ENCODE results near the gene TBC1D14.

Gene TBC1D14

GRCh38 chr4:7023486-7023885 lies 113.9 kb downstream of the TBC1D14 start (continued):
- TF ChIP-seq PATZ1 (CRISPR knock-in tag; IDR thresholded peaks at IDR 0.05; ENCODE audit: borderline replicate concordance) = no peak

DNA sequence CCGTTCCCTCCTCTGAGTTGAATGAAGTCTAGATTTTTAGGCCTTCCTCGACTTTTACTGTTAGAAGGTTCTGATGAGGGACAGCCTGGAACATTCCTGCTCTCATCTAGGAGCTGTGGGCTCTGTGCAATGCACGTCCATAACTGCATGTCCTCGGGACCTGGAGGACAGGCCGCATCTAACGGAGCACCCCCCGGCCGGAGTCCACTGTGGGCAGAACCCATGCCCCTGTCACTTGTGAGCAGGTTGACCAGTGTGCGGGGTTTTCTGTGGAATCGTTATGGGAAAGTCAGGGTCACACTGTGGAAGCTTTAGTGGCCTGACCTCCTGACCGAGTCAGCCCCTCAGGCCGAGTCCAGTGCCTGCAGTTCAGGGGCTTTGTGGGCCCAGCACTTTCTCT lies 114.3 kb downstream of the TBC1D14 start:
- TF ChIP-seq TCF4 (CRISPR knock-in tag; IDR thresholded peaks at IDR 0.05; ENCODE audit: borderline replicate concordance) (no peak), PPARA (CRISPR knock-in tag; IDR thresholded peaks at IDR 0.05; ENCODE audit: borderline replicate concordance) (no peak), ZNF565 (CRISPR knock-in tag; conservative IDR thresholded peaks at IDR 0.05; ENCODE audit: low read depth) (no peak), RARB (CRISPR knock-in tag; IDR thresholded peaks at IDR 0.05) (no peak), ESRRG (CRISPR knock-in tag; IDR thresholded peaks at IDR 0.05) (no peak), SNAI2 (CRISPR knock-in tag; IDR thresholded peaks at IDR 0.05) (no peak), TOX (CRISPR knock-in tag; IDR thresholded peaks at IDR 0.05; ENCODE audit: borderline replicate concordance) (no peak), ZNF70 (CRISPR knock-in tag; IDR thresholded peaks at IDR 0.05) (no peak), ZFP3 (CRISPR knock-in tag; IDR thresholded peaks at IDR 0.05) (no peak), ZFP30 (CRISPR knock-in tag; IDR thresholded peaks at IDR 0.05) (no peak)
- TF ChIP-seq, protein P1, sequence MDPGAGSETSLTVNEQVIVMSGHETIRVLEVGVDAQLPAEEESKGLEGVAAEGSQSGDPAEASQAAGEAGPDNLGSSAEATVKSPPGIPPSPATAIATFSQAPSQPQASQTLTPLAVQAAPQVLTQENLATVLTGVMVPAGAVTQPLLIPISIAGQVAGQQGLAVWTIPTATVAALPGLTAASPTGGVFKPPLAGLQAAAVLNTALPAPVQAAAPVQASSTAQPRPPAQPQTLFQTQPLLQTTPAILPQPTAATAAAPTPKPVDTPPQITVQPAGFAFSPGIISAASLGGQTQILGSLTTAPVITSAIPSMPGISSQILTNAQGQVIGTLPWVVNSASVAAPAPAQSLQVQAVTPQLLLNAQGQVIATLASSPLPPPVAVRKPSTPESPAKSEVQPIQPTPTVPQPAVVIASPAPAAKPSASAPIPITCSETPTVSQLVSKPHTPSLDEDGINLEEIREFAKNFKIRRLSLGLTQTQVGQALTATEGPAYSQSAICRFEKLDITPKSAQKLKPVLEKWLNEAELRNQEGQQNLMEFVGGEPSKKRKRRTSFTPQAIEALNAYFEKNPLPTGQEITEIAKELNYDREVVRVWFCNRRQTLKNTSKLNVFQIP (CRISPR knock-in tag; IDR thresholded peaks at IDR 0.05; ENCODE audit: borderline replicate concordance, low read depth) = no peak
- no peak for ATAC-seq

DNA sequence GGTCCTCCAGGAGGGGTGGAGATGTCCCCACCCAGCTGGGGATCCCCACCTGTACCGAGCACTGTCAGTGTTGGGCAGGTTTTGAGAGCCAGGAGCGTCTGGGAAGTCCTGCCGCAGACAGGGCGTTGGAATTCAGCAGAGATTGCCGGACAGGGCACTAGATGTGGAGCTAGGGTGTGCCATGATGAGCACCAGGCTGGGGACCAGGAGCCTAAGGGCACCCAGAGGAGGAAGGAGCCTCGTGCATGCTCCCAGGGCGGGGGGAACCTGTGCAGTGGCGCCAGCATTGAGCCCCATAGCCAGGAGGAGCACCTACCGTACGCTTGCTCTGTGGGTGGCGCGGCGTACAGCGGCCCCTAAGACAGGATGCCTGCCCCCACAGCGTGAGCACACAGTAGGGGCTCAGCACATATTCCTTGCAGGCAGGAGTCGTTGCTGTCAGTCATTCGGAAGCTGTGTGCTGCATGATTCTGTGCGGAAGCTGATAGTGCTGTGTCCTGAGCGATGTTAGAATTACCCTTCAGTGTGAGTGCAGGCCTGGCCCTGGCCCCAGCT lies 114.8 kb downstream of the TBC1D14 start:
- ATAC-seq = no peak
- TF ChIP-seq ISL1 (CRISPR knock-in tag; IDR thresholded peaks at IDR 0.05) = no peak
- TF ChIP-seq PATZ1 (CRISPR knock-in tag; IDR thresholded peaks at IDR 0.05; ENCODE audit: borderline replicate concordance) = no peak
- no peak for TF ChIP-seq PPARA (CRISPR knock-in tag; IDR thresholded peaks at IDR 0.05; ENCODE audit: borderline replicate concordance)
- TF ChIP-seq, protein P2, sequence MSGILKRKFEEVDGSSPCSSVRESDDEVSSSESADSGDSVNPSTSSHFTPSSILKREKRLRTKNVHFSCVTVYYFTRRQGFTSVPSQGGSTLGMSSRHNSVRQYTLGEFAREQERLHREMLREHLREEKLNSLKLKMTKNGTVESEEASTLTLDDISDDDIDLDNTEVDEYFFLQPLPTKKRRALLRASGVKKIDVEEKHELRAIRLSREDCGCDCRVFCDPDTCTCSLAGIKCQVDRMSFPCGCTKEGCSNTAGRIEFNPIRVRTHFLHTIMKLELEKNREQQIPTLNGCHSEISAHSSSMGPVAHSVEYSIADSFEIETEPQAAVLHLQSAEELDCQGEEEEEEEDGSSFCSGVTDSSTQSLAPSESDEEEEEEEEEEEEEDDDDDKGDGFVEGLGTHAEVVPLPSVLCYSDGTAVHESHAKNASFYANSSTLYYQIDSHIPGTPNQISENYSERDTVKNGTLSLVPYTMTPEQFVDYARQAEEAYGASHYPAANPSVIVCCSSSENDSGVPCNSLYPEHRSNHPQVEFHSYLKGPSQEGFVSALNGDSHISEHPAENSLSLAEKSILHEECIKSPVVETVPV (CRISPR knock-in tag; IDR thresholded peaks at IDR 0.05) = no peak
- TF ChIP-seq BACH2 (CRISPR knock-in tag; IDR thresholded peaks at IDR 0.05; ENCODE audit: borderline replicate concordance) = no peak
- no peak for TF ChIP-seq ZFP3 (CRISPR knock-in tag; IDR thresholded peaks at IDR 0.05)
- no peak for TF ChIP-seq CSDC2 (CRISPR knock-in tag; IDR thresholded peaks at IDR 0.05)
- no peak for TF ChIP-seq ESRRG (CRISPR knock-in tag; IDR thresholded peaks at IDR 0.05)
- TF ChIP-seq, protein P3, sequence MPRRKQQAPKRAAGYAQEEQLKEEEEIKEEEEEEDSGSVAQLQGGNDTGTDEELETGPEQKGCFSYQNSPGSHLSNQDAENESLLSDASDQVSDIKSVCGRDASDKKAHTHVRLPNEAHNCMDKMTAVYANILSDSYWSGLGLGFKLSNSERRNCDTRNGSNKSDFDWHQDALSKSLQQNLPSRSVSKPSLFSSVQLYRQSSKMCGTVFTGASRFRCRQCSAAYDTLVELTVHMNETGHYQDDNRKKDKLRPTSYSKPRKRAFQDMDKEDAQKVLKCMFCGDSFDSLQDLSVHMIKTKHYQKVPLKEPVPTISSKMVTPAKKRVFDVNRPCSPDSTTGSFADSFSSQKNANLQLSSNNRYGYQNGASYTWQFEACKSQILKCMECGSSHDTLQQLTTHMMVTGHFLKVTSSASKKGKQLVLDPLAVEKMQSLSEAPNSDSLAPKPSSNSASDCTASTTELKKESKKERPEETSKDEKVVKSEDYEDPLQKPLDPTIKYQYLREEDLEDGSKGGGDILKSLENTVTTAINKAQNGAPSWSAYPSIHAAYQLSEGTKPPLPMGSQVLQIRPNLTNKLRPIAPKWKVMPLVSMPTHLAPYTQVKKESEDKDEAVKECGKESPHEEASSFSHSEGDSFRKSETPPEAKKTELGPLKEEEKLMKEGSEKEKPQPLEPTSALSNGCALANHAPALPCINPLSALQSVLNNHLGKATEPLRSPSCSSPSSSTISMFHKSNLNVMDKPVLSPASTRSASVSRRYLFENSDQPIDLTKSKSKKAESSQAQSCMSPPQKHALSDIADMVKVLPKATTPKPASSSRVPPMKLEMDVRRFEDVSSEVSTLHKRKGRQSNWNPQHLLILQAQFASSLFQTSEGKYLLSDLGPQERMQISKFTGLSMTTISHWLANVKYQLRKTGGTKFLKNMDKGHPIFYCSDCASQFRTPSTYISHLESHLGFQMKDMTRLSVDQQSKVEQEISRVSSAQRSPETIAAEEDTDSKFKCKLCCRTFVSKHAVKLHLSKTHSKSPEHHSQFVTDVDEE (CRISPR knock-in tag; IDR thresholded peaks at IDR 0.05) = no peak
- TF ChIP-seq TOX (CRISPR knock-in tag; IDR thresholded peaks at IDR 0.05; ENCODE audit: borderline replicate concordance) = no peak
- TF ChIP-seq OSR1 (CRISPR knock-in tag; IDR thresholded peaks at IDR 0.05) = no peak
- TF ChIP-seq GLIS3 (CRISPR knock-in tag; IDR thresholded peaks at IDR 0.05) = no peak
- TF ChIP-seq, protein P4, sequence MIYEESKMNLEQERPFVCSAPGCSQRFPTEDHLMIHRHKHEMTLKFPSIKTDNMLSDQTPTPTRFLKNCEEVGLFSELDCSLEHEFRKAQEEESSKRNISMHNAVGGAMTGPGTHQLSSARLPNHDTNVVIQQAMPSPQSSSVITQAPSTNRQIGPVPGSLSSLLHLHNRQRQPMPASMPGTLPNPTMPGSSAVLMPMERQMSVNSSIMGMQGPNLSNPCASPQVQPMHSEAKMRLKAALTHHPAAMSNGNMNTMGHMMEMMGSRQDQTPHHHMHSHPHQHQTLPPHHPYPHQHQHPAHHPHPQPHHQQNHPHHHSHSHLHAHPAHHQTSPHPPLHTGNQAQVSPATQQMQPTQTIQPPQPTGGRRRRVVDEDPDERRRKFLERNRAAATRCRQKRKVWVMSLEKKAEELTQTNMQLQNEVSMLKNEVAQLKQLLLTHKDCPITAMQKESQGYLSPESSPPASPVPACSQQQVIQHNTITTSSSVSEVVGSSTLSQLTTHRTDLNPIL (CRISPR knock-in tag; IDR thresholded peaks at IDR 0.05; ENCODE audit: low read depth) = no peak
